Renal pelvis (tissue), 12 donors: ENCODE data around the gene TRMT2B. TPM values are rescaled to one million over a fixed set of nuclear protein-coding genes. Genes with fewer than 3 reads are reported as not detected.
"Not testable (repeated sequence)": the region's sequence is repeated elsewhere in the genome, so short reads cannot be mapped to it uniquely, and the experiment has no call there.

Experiments
- DNase-seq: peaks from one replicate; pipeline ENCODE4 v3.0.0-alpha.2; 2013
- long read RNA-seq, 16 experiments: transcript quantifications; one replicate each; lab custom pipeline, GENCODE V29; 2026
- polyA plus RNA-seq, 3 donors: library from polyadenylated mRNA; unstranded; fragments of 120-200 nt; gene quantifications; one replicate each; pipeline ENCODE4 v1.2.1, GENCODE V29; 2013; ENCODE audit not compliant: insufficient read length in 3 of 3

The TRMT2B gene
- polyA plus RNA-seq: 10 to 100 TPM; 10.4 to 15.4 (median 12.3) TPM
- long read RNA-seq, donor 1: 0 reads
- long read RNA-seq, donor 2, partial matches to known transcripts: 0 of 1 reads
- long read RNA-seq, donor 2, other reads (novel, unspliced or antisense): 0 of 1 reads
- long read RNA-seq, donor 3: 0 reads
- long read RNA-seq, donor 4: 0 reads
- long read RNA-seq, donor 5: 0 reads
- long read RNA-seq, donor 6: 0 reads
- long read RNA-seq, donor 7: 0 reads
- long read RNA-seq, donor 8, partial matches to known transcripts: 0 of 1 reads
- long read RNA-seq, donor 8, other reads (novel, unspliced or antisense): 0 of 1 reads
- long read RNA-seq, donor 9: 0 reads
- long read RNA-seq, donor 10: 0 reads
- long read RNA-seq, donor 11: 0 reads
- long read RNA-seq, donor 12: 0 reads
- long read RNA-seq, donor 13: 0 reads
- long read RNA-seq, donor 14: 0 reads
- long read RNA-seq, donor 15: 0 reads
- long read RNA-seq, donor 16: 0 reads

- DNase-seq: peak; percentile 62
These were observed at the start of gene TRMT2B for GRCh38 chrX:101051549-101052302. Gene TRMT2B (minus strand): TSS chrX:101052111. CDS start chrX:101042289, 9,822 bp downstream.

GRCh38 chrX:101097546-101098453, 45.9 kb upstream of the TRMT2B start, which contains the start of gene CENPI:
Gene CENPI (plus strand): TSS chrX:101098204. CDS start chrX:101101071, 2,867 bp downstream.
- DNase-seq: peak; percentile 89

- no peak for DNase-seq
These were observed 39.9 kb upstream of the TRMT2B start for GRCh38 chrX:101091817-101092216.

GRCh38 chrX:101081231-101081630, 29.3 kb upstream of the TRMT2B start:
- no peak for DNase-seq

GRCh38 chrX:101080326-101081124, 28.6 kb upstream of the TRMT2B start:
- no peak for DNase-seq

- no peak for DNase-seq
These were observed 27.9 kb upstream of the TRMT2B start for GRCh38 chrX:101079736-101080270.

GRCh38 chrX:101078716-101079598, 27.0 kb upstream of the TRMT2B start, which contains the start of gene TMEM35A:
Gene TMEM35A (plus strand): TSS chrX:101078879. CDS start chrX:101079003, 124 bp downstream.
- DNase-seq: peak; percentile 38

GRCh38 chrX:101071582-101071981, 19.7 kb upstream of the TRMT2B start:
- no peak for DNase-seq

- DNase-seq: no peak
These were observed 10.3 kb upstream of the TRMT2B start for GRCh38 chrX:101062176-101062575.

- DNase-seq: no peak
These were observed 5.3 kb upstream of the TRMT2B start for GRCh38 chrX:101057093-101057714.

GRCh38 chrX:101056551-101056950, 4.6 kb upstream of the TRMT2B start:
- DNase-seq: not testable (repeated sequence)

- DNase-seq: no peak
These were observed 760 bp downstream of the TRMT2B start for GRCh38 chrX:101051153-101051548.

- no peak for DNase-seq
These were observed 11.7 kb downstream of the TRMT2B start for GRCh38 chrX:101040197-101040596.

- DNase-seq: no peak
These were observed 14.7 kb downstream of the TRMT2B start for GRCh38 chrX:101037231-101037630.

- no peak for DNase-seq
These were observed 22.2 kb downstream of the TRMT2B start for GRCh38 chrX:101029665-101030064.

- no peak for DNase-seq
These were observed 23.3 kb downstream of the TRMT2B start for GRCh38 chrX:101028562-101028961.

GRCh38 chrX:101025126-101025525, 26.8 kb downstream of the TRMT2B start:
- no peak for DNase-seq

- DNase-seq: no peak
These were observed 29.9 kb downstream of the TRMT2B start for GRCh38 chrX:101022020-101022419.

- not testable (repeated sequence) for DNase-seq
These were observed 39.9 kb downstream of the TRMT2B start for GRCh38 chrX:101012031-101012430.
